ENCODE measurements around the gene ZNF669.

Gene ZNF669

DNA sequence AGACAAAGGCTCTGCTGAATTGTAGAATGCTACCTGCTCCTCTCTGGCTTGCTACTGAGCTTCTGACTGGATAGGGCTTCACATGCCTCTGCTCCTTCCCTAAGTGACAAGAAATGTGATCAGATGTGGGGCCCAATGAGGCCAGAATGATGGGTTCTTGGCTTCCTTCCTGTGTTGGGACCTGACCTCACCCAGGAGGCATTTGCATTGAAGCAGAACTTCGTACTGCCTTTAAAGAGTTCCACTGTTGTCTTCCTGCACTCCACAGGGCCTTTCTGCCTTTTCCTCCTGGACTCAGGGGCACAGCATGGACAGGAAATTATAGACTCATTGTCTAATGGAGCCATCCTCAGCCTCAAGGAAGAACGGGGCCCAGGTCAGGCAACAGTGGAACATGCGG, 39.9 kb downstream of the ZNF669 start:
- no peak for DNase-seq (ENCODE audit: low read depth in 2 of 2)

DNA sequence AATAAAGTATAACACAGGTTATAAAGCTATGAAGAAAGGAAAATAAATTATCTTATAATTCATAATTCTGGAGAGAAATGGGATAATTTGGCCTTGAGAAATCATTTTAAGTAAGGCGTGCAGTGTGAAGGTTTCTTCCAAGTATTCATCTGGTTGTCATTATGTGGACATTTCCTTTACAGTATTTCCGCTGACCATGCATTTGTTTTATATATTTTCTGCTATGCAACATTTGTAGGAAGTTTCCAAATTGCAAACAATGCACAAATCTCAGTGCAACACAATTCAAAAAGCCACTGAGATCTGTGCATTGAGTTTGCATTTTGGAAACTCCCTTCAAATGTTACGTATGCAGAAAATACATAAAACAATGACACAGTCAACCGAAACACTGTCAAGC, 43.4 kb downstream of the ZNF669 start:
- no peak for DNase-seq (ENCODE audit: low read depth in 2 of 2)

DNA sequence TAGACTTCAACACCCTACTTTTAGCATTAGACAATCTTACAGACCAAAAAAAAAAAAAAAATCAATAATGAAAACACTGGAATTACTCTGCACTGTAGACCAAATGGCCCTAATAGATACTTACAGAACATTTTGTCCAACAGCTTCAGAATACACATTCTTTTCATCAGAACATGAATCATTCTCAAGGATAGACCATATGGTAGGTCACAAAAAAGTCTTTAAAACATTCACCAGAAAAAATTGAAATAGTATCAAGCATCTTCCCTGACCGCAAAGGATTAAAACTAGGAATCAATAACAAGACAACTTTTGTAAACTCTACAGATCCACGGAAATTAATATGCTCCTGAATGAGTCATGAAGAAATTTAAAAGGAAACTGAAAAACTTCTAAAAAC, 48.1 kb downstream of the ZNF669 start:
- no peak for DNase-seq (ENCODE audit: low read depth in 2 of 2)

DNA sequence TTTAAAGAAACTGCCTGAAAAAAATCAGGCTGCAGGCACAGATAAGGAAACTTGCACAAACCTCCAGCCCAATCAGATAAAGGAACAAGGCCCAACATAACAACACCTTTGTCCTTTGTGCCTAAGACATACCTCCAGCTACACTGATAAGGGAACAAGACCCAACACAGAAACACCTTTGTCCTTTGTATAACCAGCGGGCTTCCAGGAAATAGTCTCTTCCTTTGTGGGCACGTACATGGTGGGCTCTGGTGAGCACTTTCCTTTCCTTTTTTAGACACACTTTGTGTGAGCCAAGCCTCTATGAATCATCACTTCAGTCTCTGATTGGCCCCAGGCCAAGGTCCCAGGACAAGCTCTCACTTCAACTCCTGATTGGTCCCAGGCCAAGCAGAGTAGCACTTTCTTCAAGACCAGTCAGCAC, 49.2 kb downstream of the ZNF669 start:
- no peak for DNase-seq (ENCODE audit: low read depth in 2 of 2)

Data from stimulated activated CD4-positive, alpha-beta T cell treated with anti-CD3 and anti-CD28 coated beads, Interleukin-4, amount 100 ng/mL, for 48 hours (primary cell).